HCT116 (cell line): ENCODE measurements around the gene RPL14. TPM values are rescaled to one million over a fixed set of nuclear protein-coding genes. Genes with fewer than 3 reads are reported as not detected.

Experiments used
- ATAC-seq: fragments of 200-7000 bp; cut with Tn5 transposase; 2 replicates; pipeline ENCODE4 v1.9.1; 2020; ENCODE audit warnings: mild to moderate bottlenecking, moderate library complexity
- BruUV-seq: library from RNA; stranded (reverse); fragments of 400-500 nt; replicated peaks from 2 replicates; lab custom pipeline; 2021; lab: Mats Ljungman, UMichigan
- CTCF ChIA-PET: fragments of 300-600 bp; sonication (Branson Sonifier 250); formaldehyde crosslinking; loops from one replicate; lab custom pipeline; 2021; ENCODE audit warnings: antibody characterized with exemption; lab: Charles Lee
- POLR2A ChIA-PET: fragments of 300-600, 350-600 bp; sonication (Branson Sonifier 250); formaldehyde crosslinking; loops from one replicate; lab custom pipeline; 2021; ENCODE audit warnings: antibody characterized with exemption; lab: Charles Lee
- RAD21 ChIA-PET, 2 experiments: fragments of 300-600 bp; sonication (Branson Sonifier 250); formaldehyde crosslinking; loops; one replicate each; lab custom pipeline; 2023; ENCODE audit warnings: low total read pairs in 2 of 2; ENCODE audit not compliant: uncharacterized antibody in 2 of 2, unreplicated experiment in 2 of 2, low non-redundant PET in 1 of 2; lab: Charles Lee
- DNase-seq: peaks from one replicate; pipeline ENCODE4 v3.0.0-alpha.2; 2010; ENCODE audit warnings: low read depth, low spot score
- H2AFZ ChIP-seq: fragments of 200-600 bp; shearing (Covaris generic), sonication (generic); 2 replicates; pipeline ENCODE4 v1.6.1; 2017; ENCODE audit warnings: low read depth, mixed run types, mixed read lengths, antibody characterized with exemption, low read length; ENCODE audit not compliant: poor library complexity, severe bottlenecking
- H3K27ac ChIP-seq: 2 replicates; pipeline ENCODE4 v1.5.1; 2012; ENCODE audit warnings: low read depth, low read length
- H3K27me3 ChIP-seq: fragments of 200-600 bp; sonication (generic); 2 replicates; pipeline ENCODE4 v1.6.1; 2016; ENCODE audit warnings: mixed run types, low read length, mixed read lengths; ENCODE audit not compliant: insufficient read depth
- H3K36me3 ChIP-seq, 2 experiments: fragments of 200-500 bp in 1 of 2; fragments of 200-600 bp in 1 of 2; sonication (Bioruptor generic) in 1 of 2; sonication (generic) in 1 of 2; 2 replicates each; pipeline versions ENCODE4 v1.5.1 to v1.6.1; 2014 to 2016; ENCODE audit warnings: low read length in 2 of 2, inconsistent platforms in 1 of 2, mixed read lengths in 1 of 2, mixed run types in 1 of 2; ENCODE audit not compliant: insufficient read depth in 2 of 2, control insufficient read depth in 1 of 2
- H3K4me1 ChIP-seq, 2 experiments: fragments of 200-600 bp in 1 of 2; sonication (generic) in 1 of 2; 2 replicates each; pipeline versions ENCODE4 v1.5.1 to v1.6.1; 2012 to 2017; ENCODE audit warnings: low read length in 2 of 2, inconsistent platforms in 1 of 2, mild to moderate bottlenecking in 1 of 2, mixed read lengths in 1 of 2, mixed run types in 1 of 2, moderate library complexity in 1 of 2; ENCODE audit not compliant: insufficient read depth in 2 of 2, control insufficient read depth in 1 of 2
- H3K4me2 ChIP-seq: fragments of 200-600 bp; sonication (generic); 2 replicates; pipeline ENCODE4 v1.6.1; 2017; ENCODE audit warnings: mixed run types, low read length, mixed read lengths
- H3K4me3 ChIP-seq, 2 experiments: fragments of 200-600 bp in 1 of 2; sonication (generic) in 1 of 2; replicated peaks in 1 of 2; 2 replicates each; pipeline ENCODE4 v1.5.1; 2011 to 2016; ENCODE audit warnings: low read length in 2 of 2, control low read depth in 1 of 2, low read depth in 1 of 2, mild to moderate bottlenecking in 1 of 2, mixed read lengths in 1 of 2, mixed run types in 1 of 2
- H3K79me2 ChIP-seq: fragments of 200-600 bp; sonication (generic); 2 replicates; pipeline ENCODE4 v1.6.1; 2017; ENCODE audit warnings: mild to moderate bottlenecking, mixed run types, low read length, moderate library complexity, mixed read lengths; ENCODE audit not compliant: insufficient read depth
- H3K9ac ChIP-seq: fragments of 200-600 bp; sonication (generic); 2 replicates; pipeline ENCODE4 v1.6.1; 2016; ENCODE audit warnings: low read length, mixed read lengths
- H3K9me2 ChIP-seq: fragments of 200-600 bp; sonication (generic), shearing (Covaris generic); 2 replicates; pipeline ENCODE4 v1.6.1; 2017; ENCODE audit warnings: mixed run types, mild to moderate bottlenecking, moderate library complexity; ENCODE audit not compliant: insufficient read depth
- H3K9me3 ChIP-seq, 2 experiments: fragments of 200-500 bp in 1 of 2; fragments of 200-600 bp in 1 of 2; sonication (Bioruptor generic) in 1 of 2; sonication (generic) in 1 of 2; 2 replicates each; pipeline ENCODE4 v1.6.1; 2014 to 2017; ENCODE audit warnings: low read length in 2 of 2, mixed read lengths in 2 of 2, inconsistent platforms in 1 of 2, low read depth in 1 of 2, mild to moderate bottlenecking in 1 of 2, mixed run types in 1 of 2, moderate library complexity in 1 of 2; ENCODE audit not compliant: control insufficient read depth in 1 of 2, insufficient read depth in 1 of 2
- H4K20me1 ChIP-seq: fragments of 200-600 bp; sonication (generic), shearing (Covaris generic); 2 replicates; pipeline ENCODE4 v1.6.1; 2017; ENCODE audit warnings: mixed run types, mild to moderate bottlenecking, moderate library complexity; ENCODE audit not compliant: insufficient read depth
- CEBPB ChIP-seq: IDR thresholded peaks from 2 replicates; pipeline ENCODE4 v1.6.1; 2012; ENCODE audit warnings: low read depth
- EGR1 ChIP-seq: IDR thresholded peaks from 2 replicates; pipeline ENCODE4 v1.6.1; 2012; ENCODE audit warnings: low read depth
- ELF1 ChIP-seq: IDR thresholded peaks from 2 replicates; pipeline ENCODE4 v1.6.1; 2012; ENCODE audit warnings: low read depth, borderline replicate concordance
- EZH2 ChIP-seq: fragments of 200-600 bp; sonication (generic); IDR thresholded peaks from 2 replicates; pipeline ENCODE4 v1.6.1; 2017; ENCODE audit warnings: antibody characterized with exemption, mixed run types
- EZH2phosphoT487 ChIP-seq: fragments of 200-600 bp; IDR thresholded peaks from 2 replicates; pipeline ENCODE4 v1.6.1; 2018; ENCODE audit warnings: antibody characterized with exemption, borderline replicate concordance
- FOSL1 ChIP-seq: IDR thresholded peaks from 2 replicates; pipeline ENCODE4 v1.6.1; 2012; ENCODE audit warnings: low read depth
- JUND ChIP-seq: IDR thresholded peaks from 2 replicates; pipeline ENCODE4 v1.6.1; 2012
- POLR2AphosphoS5 ChIP-seq: IDR thresholded peaks from 2 replicates; pipeline ENCODE4 v1.6.1; 2011; ENCODE audit warnings: mild to moderate bottlenecking, low read depth, low read length, moderate library complexity
- RAD21 ChIP-seq: IDR thresholded peaks from 2 replicates; pipeline ENCODE4 v1.6.1; 2012; ENCODE audit warnings: low read depth, mild to moderate bottlenecking
- SIN3A ChIP-seq: IDR thresholded peaks from 2 replicates; pipeline ENCODE4 v1.6.1; 2012; ENCODE audit warnings: low read depth
- SP1 ChIP-seq: IDR thresholded peaks from 2 replicates; pipeline ENCODE4 v1.6.1; 2012; ENCODE audit warnings: low read depth
- TCF7L2 ChIP-seq: IDR thresholded peaks from 2 replicates; pipeline ENCODE4 v1.7.0; 2011; ENCODE audit warnings: borderline replicate concordance, inconsistent platforms; ENCODE audit not compliant: insufficient read depth, insufficient read length; ENCODE audit errors: extremely low read depth
- YY1 ChIP-seq: IDR thresholded peaks from 2 replicates; pipeline ENCODE4 v1.6.1; 2011; ENCODE audit warnings: low read length, low read depth, moderate library complexity, mild to moderate bottlenecking; ENCODE audit not compliant: insufficient replicate concordance; ENCODE audit errors: extremely low read depth
- ZFX ChIP-seq: fragments of 450-650 bp; IDR thresholded peaks from 2 replicates; pipeline ENCODE4 v1.6.1; 2017
- ZNF274 ChIP-seq: fragments of 200-500 bp; sonication (Bioruptor generic); IDR thresholded peaks from 2 replicates; pipeline ENCODE4 v1.6.1; 2014; ENCODE audit warnings: mild to moderate bottlenecking, low read depth, low read length, inconsistent platforms
- intact Hi-C: fragments of 100-400 bp; cut with micrococcal nuclease; formaldehyde crosslinking; loops from 2 replicates; pipeline ENCODE4 v1.10.0; 2022
- total RNA-seq: library from RNA; stranded (reverse); gene quantifications from one replicate; pipeline ENCODE4 v1.2.1, GENCODE V29; 2021; ENCODE audit not compliant: unreplicated experiment
- TF ChIP-seq, protein P1 (sequence below): IDR thresholded peaks from 2 replicates; pipeline ENCODE4 v1.6.1; 2012
- TF ChIP-seq, protein P2 (sequence below): IDR thresholded peaks from 2 replicates; pipeline ENCODE4 v1.6.1; 2012; ENCODE audit warnings: low read depth
- TF ChIP-seq, protein P3 (sequence below), 3 experiments: fragments of 200-600 bp in 1 of 3; sonication (generic) in 1 of 3; IDR thresholded peaks in 2 of 3; conservative IDR thresholded peaks in 1 of 3; 2 replicates each; pipeline ENCODE4 v1.5.1; 2012 to 2017; ENCODE audit warnings: low read depth in 2 of 3, low read length in 2 of 3, antibody characterized with exemption in 1 of 3, borderline replicate concordance in 1 of 3, control low read depth in 1 of 3, mild to moderate bottlenecking in 1 of 3, mixed read lengths in 1 of 3, mixed run types in 1 of 3, moderate library complexity in 1 of 3; ENCODE audit not compliant: insufficient read depth in 1 of 3
- TF ChIP-seq, protein P4 (sequence below): IDR thresholded peaks from 2 replicates; pipeline ENCODE4 v1.6.1; 2011; ENCODE audit warnings: mild to moderate bottlenecking, low read length, moderate library complexity; ENCODE audit not compliant: insufficient replicate concordance; ENCODE audit errors: extremely low read depth

The RPL14 gene
- total RNA-seq, 1 experiment from 2014 or later = 2,938 TPM

DNA sequence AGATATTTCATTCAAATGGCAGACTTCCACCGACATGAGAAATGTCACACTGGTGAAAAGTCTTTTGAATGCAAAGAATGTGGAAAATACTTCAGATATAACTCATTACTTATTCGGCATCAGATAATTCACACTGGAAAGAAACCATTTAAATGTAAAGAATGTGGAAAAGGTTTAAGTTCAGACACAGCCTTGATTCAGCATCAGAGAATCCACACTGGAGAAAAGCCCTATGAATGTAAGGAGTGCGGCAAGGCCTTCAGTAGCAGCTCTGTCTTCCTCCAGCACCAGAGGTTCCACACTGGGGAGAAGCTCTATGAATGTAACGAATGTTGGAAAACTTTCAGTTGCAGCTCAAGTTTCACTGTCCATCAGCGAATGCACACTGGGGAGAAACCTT lies 59.1 kb downstream of the RPL14 start:
- CTCF ChIA-PET = no interaction called here
- no peaks in the 10 kb centered on the region for H3K79me2 ChIP-seq
- H3K27me3 ChIP-seq = no peaks in the 10 kb centered on the region
- no TSS peak for BruUV-seq
- POLR2A ChIA-PET = no interaction called here
- ATAC-seq (no peak), DNase-seq (no peak)
- H3K4me2 ChIP-seq = no peak overlapping the region
- intact Hi-C loops = no loop called here
- H3K9me3 ChIP-seq = no peaks in the 10 kb centered on the region
- peaks cover 8 to 9% of the 10 kb centered on the region in 2 experiments; a peak in 3 of 4 replicates for H3K36me3 ChIP-seq
- no peaks in the 10 kb centered on the region for H3K4me1 ChIP-seq
- no peak for TF ChIP-seq SP1
- TF ChIP-seq, protein P1, sequence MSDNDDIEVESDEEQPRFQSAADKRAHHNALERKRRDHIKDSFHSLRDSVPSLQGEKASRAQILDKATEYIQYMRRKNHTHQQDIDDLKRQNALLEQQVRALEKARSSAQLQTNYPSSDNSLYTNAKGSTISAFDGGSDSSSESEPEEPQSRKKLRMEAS = no peak
- TF ChIP-seq TCF7L2 = no peak
- TF ChIP-seq ZFX = no peak
- TF ChIP-seq FOSL1 = no peak
- TF ChIP-seq, protein P2, sequence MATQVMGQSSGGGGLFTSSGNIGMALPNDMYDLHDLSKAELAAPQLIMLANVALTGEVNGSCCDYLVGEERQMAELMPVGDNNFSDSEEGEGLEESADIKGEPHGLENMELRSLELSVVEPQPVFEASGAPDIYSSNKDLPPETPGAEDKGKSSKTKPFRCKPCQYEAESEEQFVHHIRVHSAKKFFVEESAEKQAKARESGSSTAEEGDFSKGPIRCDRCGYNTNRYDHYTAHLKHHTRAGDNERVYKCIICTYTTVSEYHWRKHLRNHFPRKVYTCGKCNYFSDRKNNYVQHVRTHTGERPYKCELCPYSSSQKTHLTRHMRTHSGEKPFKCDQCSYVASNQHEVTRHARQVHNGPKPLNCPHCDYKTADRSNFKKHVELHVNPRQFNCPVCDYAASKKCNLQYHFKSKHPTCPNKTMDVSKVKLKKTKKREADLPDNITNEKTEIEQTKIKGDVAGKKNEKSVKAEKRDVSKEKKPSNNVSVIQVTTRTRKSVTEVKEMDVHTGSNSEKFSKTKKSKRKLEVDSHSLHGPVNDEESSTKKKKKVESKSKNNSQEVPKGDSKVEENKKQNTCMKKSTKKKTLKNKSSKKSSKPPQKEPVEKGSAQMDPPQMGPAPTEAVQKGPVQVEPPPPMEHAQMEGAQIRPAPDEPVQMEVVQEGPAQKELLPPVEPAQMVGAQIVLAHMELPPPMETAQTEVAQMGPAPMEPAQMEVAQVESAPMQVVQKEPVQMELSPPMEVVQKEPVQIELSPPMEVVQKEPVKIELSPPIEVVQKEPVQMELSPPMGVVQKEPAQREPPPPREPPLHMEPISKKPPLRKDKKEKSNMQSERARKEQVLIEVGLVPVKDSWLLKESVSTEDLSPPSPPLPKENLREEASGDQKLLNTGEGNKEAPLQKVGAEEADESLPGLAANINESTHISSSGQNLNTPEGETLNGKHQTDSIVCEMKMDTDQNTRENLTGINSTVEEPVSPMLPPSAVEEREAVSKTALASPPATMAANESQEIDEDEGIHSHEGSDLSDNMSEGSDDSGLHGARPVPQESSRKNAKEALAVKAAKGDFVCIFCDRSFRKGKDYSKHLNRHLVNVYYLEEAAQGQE = no peak
- no peak for TF ChIP-seq ELF1
- no peak for TF ChIP-seq YY1
- TF ChIP-seq ZNF274 = no peak
- TF ChIP-seq POLR2AphosphoS5 = no peak
- TF ChIP-seq JUND = no peak
- no peak for TF ChIP-seq EGR1
- no peak for TF ChIP-seq SIN3A
- TF ChIP-seq EZH2 = no peak
- TF ChIP-seq EZH2phosphoT487 = no peak
- TF ChIP-seq, protein P3, sequence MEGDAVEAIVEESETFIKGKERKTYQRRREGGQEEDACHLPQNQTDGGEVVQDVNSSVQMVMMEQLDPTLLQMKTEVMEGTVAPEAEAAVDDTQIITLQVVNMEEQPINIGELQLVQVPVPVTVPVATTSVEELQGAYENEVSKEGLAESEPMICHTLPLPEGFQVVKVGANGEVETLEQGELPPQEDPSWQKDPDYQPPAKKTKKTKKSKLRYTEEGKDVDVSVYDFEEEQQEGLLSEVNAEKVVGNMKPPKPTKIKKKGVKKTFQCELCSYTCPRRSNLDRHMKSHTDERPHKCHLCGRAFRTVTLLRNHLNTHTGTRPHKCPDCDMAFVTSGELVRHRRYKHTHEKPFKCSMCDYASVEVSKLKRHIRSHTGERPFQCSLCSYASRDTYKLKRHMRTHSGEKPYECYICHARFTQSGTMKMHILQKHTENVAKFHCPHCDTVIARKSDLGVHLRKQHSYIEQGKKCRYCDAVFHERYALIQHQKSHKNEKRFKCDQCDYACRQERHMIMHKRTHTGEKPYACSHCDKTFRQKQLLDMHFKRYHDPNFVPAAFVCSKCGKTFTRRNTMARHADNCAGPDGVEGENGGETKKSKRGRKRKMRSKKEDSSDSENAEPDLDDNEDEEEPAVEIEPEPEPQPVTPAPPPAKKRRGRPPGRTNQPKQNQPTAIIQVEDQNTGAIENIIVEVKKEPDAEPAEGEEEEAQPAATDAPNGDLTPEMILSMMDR (IDR thresholded peaks at IDR 0.05 in 2 of 3, conservative IDR thresholded peaks at IDR 0.05 in 1 of 3; ENCODE audit: borderline replicate concordance in 1 of 3, insufficient read depth in 1 of 3, low read depth in 2 of 3, low read length in 2 of 3) = no peak
- TF ChIP-seq RAD21 = no peak
- no peak for TF ChIP-seq CEBPB
- TF ChIP-seq, protein P4, sequence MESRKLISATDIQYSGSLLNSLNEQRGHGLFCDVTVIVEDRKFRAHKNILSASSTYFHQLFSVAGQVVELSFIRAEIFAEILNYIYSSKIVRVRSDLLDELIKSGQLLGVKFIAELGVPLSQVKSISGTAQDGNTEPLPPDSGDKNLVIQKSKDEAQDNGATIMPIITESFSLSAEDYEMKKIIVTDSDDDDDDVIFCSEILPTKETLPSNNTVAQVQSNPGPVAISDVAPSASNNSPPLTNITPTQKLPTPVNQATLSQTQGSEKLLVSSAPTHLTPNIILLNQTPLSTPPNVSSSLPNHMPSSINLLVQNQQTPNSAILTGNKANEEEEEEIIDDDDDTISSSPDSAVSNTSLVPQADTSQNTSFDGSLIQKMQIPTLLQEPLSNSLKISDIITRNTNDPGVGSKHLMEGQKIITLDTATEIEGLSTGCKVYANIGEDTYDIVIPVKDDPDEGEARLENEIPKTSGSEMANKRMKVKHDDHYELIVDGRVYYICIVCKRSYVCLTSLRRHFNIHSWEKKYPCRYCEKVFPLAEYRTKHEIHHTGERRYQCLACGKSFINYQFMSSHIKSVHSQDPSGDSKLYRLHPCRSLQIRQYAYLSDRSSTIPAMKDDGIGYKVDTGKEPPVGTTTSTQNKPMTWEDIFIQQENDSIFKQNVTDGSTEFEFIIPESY = no peak
- no peaks in the 10 kb centered on the region for H3K9me2 ChIP-seq
- no peak overlapping the region for H3K4me3 ChIP-seq
- H3K9ac ChIP-seq = no peak overlapping the region
- RAD21 ChIA-PET = no interaction called here
- no peak overlapping the region for H2AFZ ChIP-seq
- no peaks in the 10 kb centered on the region for H4K20me1 ChIP-seq
- H3K27ac ChIP-seq = no peak overlapping the region
